RWPE1 (cell line): ENCODE measurements around the gene AGRN.
A peak's percentile ranks its signal among the peaks of the same experiment; 100 is the strongest.
"Not testable (repeated sequence)": the region's sequence is repeated elsewhere in the genome, so short reads cannot be mapped to it uniquely, and the experiment has no call there.

Experiments
- CTCF ChIA-PET: fragments of 350-600 bp; sonication (Branson Sonifier 250); formaldehyde crosslinking; extraction: SDS; loops from one replicate; lab custom pipeline; 2021; lab: Yijun Ruan, JAX
- POLR2A ChIA-PET: fragments of 400-600 bp; formaldehyde crosslinking; extraction: SDS; loops from one replicate; lab custom pipeline; 2020; ENCODE audit warnings: antibody characterized with exemption; ENCODE audit not compliant: low non-redundant PET; lab: Yijun Ruan, JAX
- DNase-seq: peaks from one replicate; pipeline ENCODE4 v3.0.0; 2012; ENCODE audit warnings: low spot score
- H3K27ac ChIP-seq: fragments of 450-650 bp; 2 replicates; pipeline ENCODE4 v1.5.1; 2017
- TF ChIP-seq, protein P1 (sequence below): fragments of 450-650 bp; conservative IDR thresholded peaks from 2 replicates; pipeline ENCODE4 v1.5.1; 2017; ENCODE audit warnings: low read depth, mild to moderate bottlenecking

Gene AGRN

GRCh38 chr1:1054971-1055370 lies 35.1 kb downstream of the AGRN start:
- ChIA-PET POLR2A (no interaction called here), CTCF (interaction anchor here (0.6 kb wide), 1 partner anchor 20 kb away, joined by 3 read pairs; no protein-coding TSS in a partner anchor)
- no peak for DNase-seq
- 0 out of 2 replicates have a peak overlapping the region, but pooled peaks have one; percentile 17 for H3K27ac ChIP-seq
- TF ChIP-seq, protein P1, sequence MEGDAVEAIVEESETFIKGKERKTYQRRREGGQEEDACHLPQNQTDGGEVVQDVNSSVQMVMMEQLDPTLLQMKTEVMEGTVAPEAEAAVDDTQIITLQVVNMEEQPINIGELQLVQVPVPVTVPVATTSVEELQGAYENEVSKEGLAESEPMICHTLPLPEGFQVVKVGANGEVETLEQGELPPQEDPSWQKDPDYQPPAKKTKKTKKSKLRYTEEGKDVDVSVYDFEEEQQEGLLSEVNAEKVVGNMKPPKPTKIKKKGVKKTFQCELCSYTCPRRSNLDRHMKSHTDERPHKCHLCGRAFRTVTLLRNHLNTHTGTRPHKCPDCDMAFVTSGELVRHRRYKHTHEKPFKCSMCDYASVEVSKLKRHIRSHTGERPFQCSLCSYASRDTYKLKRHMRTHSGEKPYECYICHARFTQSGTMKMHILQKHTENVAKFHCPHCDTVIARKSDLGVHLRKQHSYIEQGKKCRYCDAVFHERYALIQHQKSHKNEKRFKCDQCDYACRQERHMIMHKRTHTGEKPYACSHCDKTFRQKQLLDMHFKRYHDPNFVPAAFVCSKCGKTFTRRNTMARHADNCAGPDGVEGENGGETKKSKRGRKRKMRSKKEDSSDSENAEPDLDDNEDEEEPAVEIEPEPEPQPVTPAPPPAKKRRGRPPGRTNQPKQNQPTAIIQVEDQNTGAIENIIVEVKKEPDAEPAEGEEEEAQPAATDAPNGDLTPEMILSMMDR = no peak

GRCh38 chr1:1055841-1056736 lies 36.2 kb downstream of the AGRN start:
- ChIA-PET CTCF (interaction anchor here (0.9 kb wide), 1 partner anchor 16 kb away, joined by 5 read pairs; no protein-coding TSS in a partner anchor), POLR2A (no interaction called here)
- H3K27ac ChIP-seq = 0 out of 2 replicates have a peak overlapping the region, but pooled peaks have one; percentile 17
- TF ChIP-seq, protein P1 = no peak
- no peak for DNase-seq

- POLR2A ChIA-PET, H3K27ac ChIP-seq, DNase-seq, CTCF ChIA-PET: not testable (repeated sequence)
Measured at GRCh38 chr1:1057769-1058087, 37.8 kb downstream of the AGRN start.

DNA sequence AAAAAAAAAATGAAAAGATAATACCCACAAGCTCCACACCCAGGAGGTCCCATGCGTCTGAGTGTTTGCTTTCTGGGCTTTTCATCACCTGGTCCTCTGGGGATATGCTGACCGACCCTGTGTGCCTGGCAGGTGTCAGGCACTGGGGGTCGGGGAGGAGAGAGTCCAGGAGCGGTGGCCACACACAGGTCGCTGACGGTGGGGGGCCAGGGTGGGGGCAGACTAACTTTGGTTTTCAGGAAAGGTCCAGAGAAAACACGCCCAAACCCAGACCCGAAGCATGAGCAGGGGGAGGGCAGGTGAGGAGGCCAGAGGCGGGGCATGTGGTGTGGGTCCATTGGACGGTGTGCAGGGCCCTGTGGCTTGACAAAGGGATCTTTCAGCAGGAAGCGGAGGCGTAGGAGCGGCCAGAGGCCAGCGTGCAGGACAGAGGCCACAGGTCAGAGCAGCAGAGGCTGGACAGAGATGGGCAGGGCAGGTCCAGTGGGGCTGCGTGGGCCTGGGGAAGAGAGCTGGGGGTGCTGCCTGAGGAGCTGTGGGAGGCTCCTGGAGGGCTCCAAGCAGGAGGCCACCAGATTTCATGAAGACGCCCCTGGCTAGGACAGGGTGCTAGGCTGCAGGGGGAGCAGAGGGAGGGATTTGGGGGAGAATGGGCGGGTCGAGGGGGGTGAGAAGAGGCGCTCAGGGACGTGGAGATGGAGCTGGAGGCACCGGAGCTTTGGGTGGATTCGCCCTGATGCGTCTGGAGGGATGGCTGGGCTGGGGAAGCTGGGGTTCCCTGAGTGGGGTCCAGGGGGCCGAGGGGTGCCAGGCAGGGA lies 38.4 kb downstream of the AGRN start:
- CTCF ChIA-PET = interaction anchor here (0.6 to 1.3 kb wide), 11 partner anchors 18 to 154 kb away, joined by 3 to 6 read pairs (median 4); no protein-coding TSS in a partner anchor
- no peak for DNase-seq
- TF ChIP-seq, protein P1 = no peak
- POLR2A ChIA-PET = no interaction called here
- no peak overlapping the region for H3K27ac ChIP-seq

- POLR2A ChIA-PET = no interaction called here
Measured at GRCh38 chr1:1058921-1059493, 39.1 kb downstream of the AGRN start.

GRCh38 chr1:1059494-1060280 lies 39.8 kb downstream of the AGRN start:
- POLR2A ChIA-PET = no interaction called here
- peak; percentile 86 for DNase-seq
- TF ChIP-seq, protein P1 = peak; percentile 33; the same call in 1 of the 2 replicates
- CTCF ChIA-PET = interaction anchor here (0.6 to 1.3 kb wide), 7 partner anchors 19 to 155 kb away, joined by 3 to 6 read pairs (median 3); no protein-coding TSS in a partner anchor
- H3K27ac ChIP-seq = peak overlapping the region; percentile 25

More at GRCh38 chr1:1058921-1059493, 39.1 kb downstream of the AGRN start:
- CTCF ChIA-PET = interaction anchor here (0.6 to 1.3 kb wide), 15 partner anchors 19 to 154 kb away, joined by 3 to 6 read pairs (median 3); no protein-coding TSS in a partner anchor
- TF ChIP-seq, protein P1 = peak; percentile 68
- no peak for DNase-seq
- peak overlapping the region; percentile 25 for H3K27ac ChIP-seq
